Measurements from ENCODE around the gene GART. TPM values are rescaled to one million over a fixed set of nuclear protein-coding genes. Genes with fewer than 3 reads are reported as not detected.

The GART gene
- total RNA-seq, 2 donors from 2014 or later: 55.9 to 65.3 TPM

- intact Hi-C loops (cut with DNase I): no loop called here
- DNase-seq (ENCODE audit: low spot score): no peak
- H3K4me1 ChIP-seq (replicated peaks): no peaks in the 10 kb centered on the region
- H3K36me3 ChIP-seq: peaks cover 26 to 44% of the 10 kb centered on the region in 2 donors
- TF ChIP-seq POLR2A (IDR thresholded peaks at IDR 0.05) (no peak), POLR2AphosphoS5 (IDR thresholded peaks at IDR 0.05) (no peak), CTCF (IDR thresholded peaks at IDR 0.05) (no peak)
- no peak overlapping the region for H3K27ac ChIP-seq
- H3K27me3 ChIP-seq (replicated peaks; ENCODE audit: insufficient read depth): no peaks in the 10 kb centered on the region
- H3K4me3 ChIP-seq: no peak overlapping the region
- WGBS: 99% methylated on average over 32 of the region's 32 CpGs
- no peaks in the 10 kb centered on the region for H3K9me3 ChIP-seq
These were observed 13.0 kb upstream of the GART start for GRCh38 chr21:33554982-33555344.

- intact Hi-C loops (cut with DNase I): no loop called here
- no peak for DNase-seq (ENCODE audit: low spot score)
- WGBS: 95% methylated on average over 18 of the region's 18 CpGs
- Histone ChIP-seq H3K4me3 (no peak overlapping the region), H3K4me1 (replicated peaks) (no peaks in the 10 kb centered on the region), H3K27ac (no peak overlapping the region), H3K9me3 (no peaks in the 10 kb centered on the region), H3K36me3 (peaks cover 26 to 39% of the 10 kb centered on the region in 2 donors), H3K27me3 (replicated peaks; ENCODE audit: insufficient read depth) (no peaks in the 10 kb centered on the region)
- no peak for TF ChIP-seq POLR2A (IDR thresholded peaks at IDR 0.05)
- no peak for TF ChIP-seq CTCF (IDR thresholded peaks at IDR 0.05)
- TF ChIP-seq POLR2AphosphoS5 (IDR thresholded peaks at IDR 0.05): no peak
These were observed 12.5 kb upstream of the GART start for GRCh38 chr21:33554236-33554981.

DNA sequence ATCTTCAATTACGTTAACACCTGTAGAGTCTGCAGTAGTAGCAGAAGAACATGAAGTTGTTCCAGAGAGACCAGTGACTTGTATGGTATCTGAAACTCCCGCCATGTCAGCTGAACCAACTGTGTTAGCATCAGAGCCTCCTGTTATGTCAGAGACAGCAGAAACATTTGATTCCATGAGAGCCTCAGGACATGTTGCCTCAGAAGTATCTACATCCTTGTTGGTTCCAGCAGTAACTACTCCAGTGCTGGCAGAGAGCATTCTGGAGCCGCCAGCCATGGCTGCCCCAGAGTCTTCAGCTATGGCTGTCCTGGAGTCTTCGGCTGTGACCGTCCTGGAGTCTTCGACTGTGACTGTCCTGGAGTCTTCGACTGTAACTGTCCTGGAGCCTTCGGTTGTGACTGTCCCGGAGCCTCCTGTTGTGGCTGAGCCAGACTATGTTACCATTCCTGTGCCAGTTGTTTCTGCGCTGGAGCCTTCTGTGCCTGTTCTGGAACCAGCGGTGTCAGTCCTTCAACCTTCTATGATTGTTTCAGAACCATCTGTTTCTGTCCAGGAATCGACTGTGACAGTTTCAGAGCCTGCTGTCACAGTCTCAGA, 11.2 kb upstream of the GART start:
- Histone ChIP-seq H3K9me3 (no peaks in the 10 kb centered on the region), H3K36me3 (peaks cover 26 to 36% of the 10 kb centered on the region in 2 donors), H3K27me3 (replicated peaks; ENCODE audit: insufficient read depth) (no peaks in the 10 kb centered on the region), H3K4me3 (no peak overlapping the region), H3K4me1 (replicated peaks) (no peaks in the 10 kb centered on the region), H3K27ac (no peak overlapping the region)
- no peak for DNase-seq (ENCODE audit: low spot score)
- TF ChIP-seq POLR2A (IDR thresholded peaks at IDR 0.05) (no peak), POLR2AphosphoS5 (IDR thresholded peaks at IDR 0.05) (no peak), CTCF (IDR thresholded peaks at IDR 0.05) (no peak)
- intact Hi-C loops (cut with DNase I): no loop called here
- 97% methylated on average over 12 of the region's 12 CpGs for WGBS

- no peaks in the 10 kb centered on the region for H3K27me3 ChIP-seq (replicated peaks; ENCODE audit: insufficient read depth)
- 96% methylated on average over 24 of the region's 24 CpGs for WGBS
- H3K9me3 ChIP-seq: no peaks in the 10 kb centered on the region
- TF ChIP-seq POLR2AphosphoS5 (IDR thresholded peaks at IDR 0.05): no peak
- no peak for TF ChIP-seq POLR2A (IDR thresholded peaks at IDR 0.05)
- TF ChIP-seq CTCF (IDR thresholded peaks at IDR 0.05): no peak
- no peak for DNase-seq (ENCODE audit: low spot score)
- H3K27ac ChIP-seq: no peak overlapping the region
- H3K4me3 ChIP-seq: no peak overlapping the region
- H3K4me1 ChIP-seq (replicated peaks): no peaks in the 10 kb centered on the region
- intact Hi-C loops (cut with DNase I): no loop called here
- peaks cover 26 to 29% of the 10 kb centered on the region in 2 donors for H3K36me3 ChIP-seq
These were observed 10.4 kb upstream of the GART start for GRCh38 chr21:33552093-33552998.
